ENCODE data around the gene PTPRN2.

GRCh38 chr7:158482480-158482879 is 105.1 kb downstream of the PTPRN2 start:
- TF ChIP-seq CTCF (IDR thresholded peaks at IDR 0.05) (no peak), TCF7L2 (IDR thresholded peaks at IDR 0.05; ENCODE audit: low read depth, low read length) (no peak), REST (IDR thresholded peaks at IDR 0.05; ENCODE audit: insufficient read depth in 1 of 2, low read depth in 2 of 2, low read length in 1 of 2) (no peak)
